Epithelial cell of proximal tubule (primary cell): ENCODE data around the gene DPT. TPM values are rescaled to one million over a fixed set of nuclear protein-coding genes. Genes with fewer than 3 reads are reported as not detected.

Experiments
- DNase-seq: peaks from one replicate; pipeline ENCODE4 v3.0.0-alpha.2; 2011; ENCODE audit warnings: low read depth
- H3K4me3 ChIP-seq: 2 replicates; pipeline ENCODE4 v1.5.1; 2011; ENCODE audit warnings: low read depth, mild to moderate bottlenecking, low read length
- CTCF ChIP-seq: conservative IDR thresholded peaks from 2 replicates; pipeline ENCODE4 v1.5.1; 2012; ENCODE audit warnings: low read depth, mild to moderate bottlenecking, low read length
- total RNA-seq: library from RNA; depleted of rRNA; stranded (reverse); fragments of >200 nt; gene quantifications from 2 replicates; pipeline ENCODE4 v1.2.3, GENCODE V29; 2015

DPT gene
- total RNA-seq, 1 donor from 2014 or later: not detected

GRCh38 chr1:168719306-168720111, 9.5 kb downstream of the DPT start:
- TF ChIP-seq CTCF: no peak
- peak; percentile 56 for DNase-seq
- H3K4me3 ChIP-seq: no peak overlapping the region

- H3K4me3 ChIP-seq: no peak overlapping the region
- no peak for DNase-seq
- TF ChIP-seq CTCF: no peak
Observed at GRCh38 chr1:168717906-168718891, 10.8 kb downstream of the DPT start.

- no peak overlapping the region for H3K4me3 ChIP-seq
- no peak for TF ChIP-seq CTCF
- no peak for DNase-seq
Observed at GRCh38 chr1:168714012-168714411, 15.0 kb downstream of the DPT start.

GRCh38 chr1:168709405-168710363, 19.3 kb downstream of the DPT start:
- no peak for TF ChIP-seq CTCF
- no peak overlapping the region for H3K4me3 ChIP-seq
- no peak for DNase-seq

GRCh38 chr1:168708698-168709404, 20.2 kb downstream of the DPT start:
- H3K4me3 ChIP-seq: no peak overlapping the region
- no peak for DNase-seq
- no peak for TF ChIP-seq CTCF

GRCh38 chr1:168706391-168706992, 22.5 kb downstream of the DPT start:
- no peak for DNase-seq
- TF ChIP-seq CTCF: no peak
- H3K4me3 ChIP-seq: no peak overlapping the region
